ENCODE data around the gene CHD9.
A peak's percentile ranks its signal among the peaks of the same experiment; 100 is the strongest.
"Not testable (repeated sequence)": the region's sequence is repeated elsewhere in the genome, so short reads cannot be mapped to it uniquely, and the experiment has no call there.

The CHD9 gene

GRCh38 chr16:53207810-53208752, 153.3 kb downstream of the CHD9 start:
- DNase-seq (ENCODE audit: low spot score), result peak; percentile 82

GRCh38 chr16:53209429-53209828, 154.6 kb downstream of the CHD9 start:
- DNase-seq (ENCODE audit: low spot score), result no peak

- no peak for DNase-seq (ENCODE audit: low spot score)
These were observed 155.1 kb downstream of the CHD9 start for GRCh38 chr16:53209877-53210276.

GRCh38 chr16:53211253-53211652, 156.5 kb downstream of the CHD9 start:
- DNase-seq (ENCODE audit: low spot score), result no peak

GRCh38 chr16:53212893-53213223, 158.1 kb downstream of the CHD9 start:
- no peak for DNase-seq (ENCODE audit: low spot score)

- DNase-seq (ENCODE audit: low spot score), result no peak
These were observed 158.8 kb downstream of the CHD9 start for GRCh38 chr16:53213542-53213941.

- DNase-seq (ENCODE audit: low spot score), result no peak
These were observed 162.0 kb downstream of the CHD9 start for GRCh38 chr16:53216798-53217197.

GRCh38 chr16:53219371-53219770, 164.6 kb downstream of the CHD9 start:
- no peak for DNase-seq (ENCODE audit: low spot score)

- DNase-seq (ENCODE audit: low spot score), result no peak
These were observed 165.1 kb downstream of the CHD9 start for GRCh38 chr16:53219795-53220454.

GRCh38 chr16:53220585-53220984, 165.8 kb downstream of the CHD9 start:
- peak; percentile 20 for DNase-seq (ENCODE audit: low spot score)

GRCh38 chr16:53224951-53225533, 170.3 kb downstream of the CHD9 start:
- DNase-seq (ENCODE audit: low spot score), result no peak

GRCh38 chr16:53232826-53233529, 178.2 kb downstream of the CHD9 start:
- no peak for DNase-seq (ENCODE audit: low spot score)

GRCh38 chr16:53234836-53235235, 180.0 kb downstream of the CHD9 start:
- no peak for DNase-seq (ENCODE audit: low spot score)

- no peak for DNase-seq (ENCODE audit: low spot score)
These were observed 181.1 kb downstream of the CHD9 start for GRCh38 chr16:53235851-53236250.

- DNase-seq (ENCODE audit: low spot score), result no peak
These were observed 194.5 kb downstream of the CHD9 start for GRCh38 chr16:53249331-53249730.

GRCh38 chr16:53257001-53257400, 202.2 kb downstream of the CHD9 start:
- DNase-seq (ENCODE audit: low spot score), result no peak

GRCh38 chr16:53258809-53259208, 204.0 kb downstream of the CHD9 start:
- no peak for DNase-seq (ENCODE audit: low spot score)

GRCh38 chr16:53261276-53261675, 206.5 kb downstream of the CHD9 start:
- no peak for DNase-seq (ENCODE audit: low spot score)

GRCh38 chr16:53262645-53263044, 207.9 kb downstream of the CHD9 start:
- no peak for DNase-seq (ENCODE audit: low spot score)

GRCh38 chr16:53266156-53266555, 211.4 kb downstream of the CHD9 start:
- DNase-seq (ENCODE audit: low spot score), result no peak

GRCh38 chr16:53278498-53278897, 223.7 kb downstream of the CHD9 start:
- not testable (repeated sequence) for DNase-seq (ENCODE audit: low spot score)

- DNase-seq (ENCODE audit: low spot score), result no peak
These were observed 226.5 kb downstream of the CHD9 start for GRCh38 chr16:53281280-53281679.
